GM12878 (cell line): ENCODE data around the gene ADCY10. TPM values are rescaled to one million over a fixed set of nuclear protein-coding genes. Genes with fewer than 3 reads are reported as not detected.

Experiments used
- ATAC-seq: fragments of 200-7000 bp; cut with Tn5 transposase; 3 replicates; pipeline ENCODE4 v1.9.1; 2020; ENCODE audit warnings: mild to moderate bottlenecking, moderate library complexity
- BruUV-seq: library from RNA; stranded (reverse); fragments of 400-500 nt; replicated peaks from 2 replicates; lab custom pipeline; 2021; lab: Mats Ljungman, UMichigan
- CTCF ChIA-PET: fragments of 300-600 bp; sonication (Branson Sonifier 250); formaldehyde crosslinking; extraction: SDS; loops from one replicate; lab custom pipeline; 2021; ENCODE audit warnings: inconsistent platforms; lab: Yijun Ruan, JAX
- POLR2A ChIA-PET: fragments of 350-600 bp; formaldehyde crosslinking; extraction: SDS; loops from one replicate; lab custom pipeline; 2021; ENCODE audit warnings: inconsistent platforms; lab: Charles Lee
- RAD21 ChIA-PET: fragments of 300-600 bp; sonication (Branson Sonifier 250); formaldehyde crosslinking; loops from one replicate; lab custom pipeline; 2023; ENCODE audit warnings: antibody characterized with exemption; ENCODE audit not compliant: unreplicated experiment; lab: Charles Lee
- SMC1A ChIA-PET: fragments of 300-600 bp; sonication (Branson Sonifier 250); formaldehyde crosslinking; loops from one replicate; lab custom pipeline; 2023; ENCODE audit not compliant: unreplicated experiment, uncharacterized antibody; lab: Charles Lee
- DNase-seq: peaks from one replicate; pipeline ENCODE4 v3.0.0-alpha.2; 2011; ENCODE audit warnings: low read depth, low spot score
- FAIRE-seq: peaks from 3 replicates; lab custom pipeline; 2011; peaks lifted over from hg19 to GRCh38; lab: Jason Lieb, UNC
- H2AFZ ChIP-seq: 2 replicates; pipeline ENCODE4 v1.6.0; 2011; ENCODE audit warnings: low read depth, low read length, control low read depth; ENCODE audit not compliant: control insufficient read depth
- H3K27ac ChIP-seq: 2 replicates; pipeline ENCODE4 v1.5.1; 2011; ENCODE audit warnings: control low read depth; ENCODE audit not compliant: control insufficient read depth, insufficient read depth
- H3K27me3 ChIP-seq, 2 experiments: replicated peaks in 1 of 2; 2 replicates each; pipeline versions ENCODE4 v1.6.0 to v1.6.1; 2011; ENCODE audit warnings: low read length in 1 of 2; ENCODE audit not compliant: control insufficient read depth in 2 of 2, insufficient read depth in 2 of 2
- H3K36me3 ChIP-seq, 2 experiments: 2 replicates each; pipeline ENCODE4 v1.5.1; 2011; ENCODE audit warnings: low read length in 1 of 2; ENCODE audit not compliant: control insufficient read depth in 2 of 2, insufficient read depth in 2 of 2
- H3K4me1 ChIP-seq: 2 replicates; pipeline ENCODE4 v1.6.1; 2011; ENCODE audit warnings: mild to moderate bottlenecking, low read length, moderate library complexity, mixed read lengths; ENCODE audit not compliant: control insufficient read depth, insufficient read depth
- H3K4me2 ChIP-seq: 2 replicates; pipeline ENCODE4 v1.6.0; 2011; ENCODE audit warnings: control low read depth; ENCODE audit not compliant: control insufficient read depth, insufficient read depth
- H3K4me3 ChIP-seq: fragments of 200-600 bp; sonication (generic); 2 replicates; pipeline ENCODE4 v1.5.1; 2016
- H3K79me2 ChIP-seq: 2 replicates; pipeline ENCODE4 v1.6.0; 2011; ENCODE audit warnings: low read length; ENCODE audit not compliant: control insufficient read depth, insufficient read depth
- H3K9ac ChIP-seq: 2 replicates; pipeline ENCODE4 v1.8.0; 2011; ENCODE audit warnings: low read length, control low read depth, mixed read lengths; ENCODE audit not compliant: control insufficient read depth, insufficient read depth
- H3K9me3 ChIP-seq: replicated peaks from 3 replicates; pipeline ENCODE4 v1.5.1; 2011; ENCODE audit warnings: mild to moderate bottlenecking, low read length; ENCODE audit not compliant: control insufficient read depth, insufficient read depth
- H4K20me1 ChIP-seq: 2 replicates; pipeline ENCODE4 v1.6.0; 2011; ENCODE audit not compliant: control insufficient read depth, insufficient read depth
- GATAD2B ChIP-seq: fragments of 450-650 bp; conservative IDR thresholded peaks from 2 replicates; pipeline ENCODE4 v1.6.1; 2017; ENCODE audit warnings: low read depth, mild to moderate bottlenecking, moderate library complexity
- KDM1A ChIP-seq: fragments of 200-600 bp; sonication (generic); IDR thresholded peaks from 2 replicates; pipeline ENCODE4 v1.6.1; 2016; ENCODE audit warnings: borderline replicate concordance
- KLF5 ChIP-seq: fragments of 450-650 bp; IDR thresholded peaks from 2 replicates; pipeline ENCODE4 v1.6.1; 2014; ENCODE audit warnings: mild to moderate bottlenecking; ENCODE audit not compliant: partially characterized antibody
- POLR2AphosphoS5 ChIP-seq: IDR thresholded peaks from 2 replicates; pipeline ENCODE4 v1.6.1; 2011; ENCODE audit warnings: mild to moderate bottlenecking, low read length, inconsistent platforms
- SREBF2 ChIP-seq: IDR thresholded peaks from 2 replicates; pipeline ENCODE4 v1.6.1; 2012; ENCODE audit warnings: mild to moderate bottlenecking, low read length
- TCF7 ChIP-seq: IDR thresholded peaks from 2 replicates; pipeline ENCODE4 v1.6.1; 2014; ENCODE audit warnings: antibody characterized with exemption, borderline replicate concordance
- WGBS: methylation state at CpG from one replicate; pipeline ENCODE4 v1.1.6; 2016; ENCODE audit warnings: low lambda C conversion rate; ENCODE audit not compliant: insufficient replicate concordance, insufficient coverage; ENCODE audit errors: missing lambda C conversion rate; 5-methylcytosine and 5-hydroxymethylcytosine counted together
- in situ Hi-C: fragments of 300-500 bp; cut with MboI; formaldehyde crosslinking; loops from 9 replicates; pipeline ENCODE4 v1.14.3; 2018; ENCODE audit warnings: mixed read lengths
- intact Hi-C: fragments of 100-400 bp; cut with micrococcal nuclease; formaldehyde crosslinking; loops from one replicate; pipeline ENCODE4 v1.14.2; 2022; ENCODE audit not compliant: unreplicated experiment
- polyA plus RNA-seq, 11 experiments: library from polyadenylated mRNA; depleted of rRNA in 4 of 11; unstranded in 6 of 11; stranded (reverse) in 5 of 11; fragments of >200 nt; fragmentation: Nextera tagmentation in 4 of 11; fragmentation: Illumina TruSeq in 1 of 11; extraction: Ambion mirVana in 4 of 11; extraction: Trizol in 1 of 11; gene quantifications; 1 replicate in 1 of 11; 2 replicates in 10 of 11; pipeline versions ENCODE4 v1.2.1 to v1.2.3, GENCODE V29; 2011 to 2016; ENCODE audit warnings: inconsistent platforms in 2 of 11, missing spikeins in 2 of 11, low read depth in 1 of 11
- total RNA-seq, 4 experiments: library from RNA; depleted of rRNA in 3 of 4; stranded (reverse); fragments of >200 nt in 3 of 4; fragmentation: Illumina TruSeq in 1 of 4; extraction: Trizol in 1 of 4; gene quantifications; 2 replicates each; pipeline versions ENCODE4 v1.2.1 to v1.2.3, GENCODE V29; 2013 to 2021
- TF ChIP-seq, protein P1 (sequence below): IDR thresholded peaks from 2 replicates; pipeline ENCODE4 v1.6.1; 2011; ENCODE audit warnings: borderline replicate concordance, low read depth, mild to moderate bottlenecking, moderate library complexity, low read length; ENCODE audit not compliant: insufficient read depth, poor library complexity, severe bottlenecking

The ADCY10 gene
- total and polyA plus RNA-seq, 10 of the 15 experiments (the other 5 are each of a cell fraction or from before 2014, with no cell fraction given) = 0.13 to 0.22 TPM; not detected in 8

DNA sequence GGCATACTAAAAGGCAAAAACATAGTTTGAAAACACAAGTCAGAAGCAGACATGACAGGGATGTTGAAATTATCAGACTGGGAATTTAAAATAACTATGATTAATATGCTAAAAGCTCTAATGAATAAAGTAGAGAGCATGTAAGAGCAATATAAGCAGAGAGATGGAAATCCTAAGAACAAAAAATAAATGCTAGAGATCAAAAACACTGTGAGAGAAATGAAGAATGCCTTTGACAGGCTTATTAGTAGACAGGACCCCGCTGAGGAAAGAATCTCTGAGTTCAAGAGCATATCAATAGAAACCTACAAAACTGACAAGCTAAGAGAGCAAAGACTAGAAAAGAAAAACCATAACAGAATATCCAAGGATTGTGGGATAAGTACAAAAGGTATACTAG, 98.3 kb downstream of the ADCY10 start:
- no peaks in the 10 kb centered on the region for H3K27me3 ChIP-seq
- DNase-seq = no peak
- H3K79me2 ChIP-seq = no peaks in the 10 kb centered on the region
- H3K36me3 ChIP-seq = no peaks in the 10 kb centered on the region
- POLR2A ChIA-PET = no interaction called here
- no peak for FAIRE-seq
- no peak overlapping the region for H3K9ac ChIP-seq
- no peak overlapping the region for H3K27ac ChIP-seq
- SMC1A ChIA-PET = interaction anchor here (0.7 kb wide), 1 partner anchor 81 kb away, joined by 4 read pairs; no protein-coding TSS in a partner anchor
- H4K20me1 ChIP-seq = no peaks in the 10 kb centered on the region
- CTCF ChIA-PET = no interaction called here
- H3K9me3 ChIP-seq = peaks cover 5% of the 10 kb centered on the region; the same call in 2 of the 3 replicates
- whole genome bisulfite sequencing = 41% methylated on average over 1 of the region's 1 CpG
- no peak for TF ChIP-seq POLR2AphosphoS5
- H3K4me2 ChIP-seq = no peak overlapping the region
- H3K4me1 ChIP-seq = no peaks in the 10 kb centered on the region
- intact Hi-C loops (no loop called here), in situ Hi-C loops (no loop called here)
- RAD21 ChIA-PET = no interaction called here
- BruUV-seq = no TSS peak
- H2AFZ ChIP-seq = no peak overlapping the region
- H3K4me3 ChIP-seq = no peak overlapping the region
- ATAC-seq = no peak

DNA sequence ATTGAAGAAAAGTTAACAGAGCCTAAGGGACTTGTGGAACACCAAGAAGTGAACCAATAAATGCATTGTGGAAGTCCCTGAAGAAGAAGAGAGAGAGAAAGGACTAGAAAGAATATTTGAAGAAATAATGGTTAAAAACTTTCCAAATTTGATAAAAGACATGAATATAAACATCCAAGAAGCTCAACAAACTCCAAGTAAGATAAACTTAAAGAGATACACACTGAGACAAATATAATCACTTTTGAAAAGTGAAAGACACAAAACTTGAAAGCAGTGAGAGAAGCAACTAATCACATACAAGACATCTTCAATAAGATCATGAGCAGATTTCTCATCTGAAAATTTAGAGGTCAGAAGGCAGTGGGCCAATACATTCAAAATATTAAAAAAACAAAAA, 101.0 kb downstream of the ADCY10 start:
- no peak for TF ChIP-seq KLF5
- TF ChIP-seq SREBF2 = no peak
- TF ChIP-seq, protein P1, sequence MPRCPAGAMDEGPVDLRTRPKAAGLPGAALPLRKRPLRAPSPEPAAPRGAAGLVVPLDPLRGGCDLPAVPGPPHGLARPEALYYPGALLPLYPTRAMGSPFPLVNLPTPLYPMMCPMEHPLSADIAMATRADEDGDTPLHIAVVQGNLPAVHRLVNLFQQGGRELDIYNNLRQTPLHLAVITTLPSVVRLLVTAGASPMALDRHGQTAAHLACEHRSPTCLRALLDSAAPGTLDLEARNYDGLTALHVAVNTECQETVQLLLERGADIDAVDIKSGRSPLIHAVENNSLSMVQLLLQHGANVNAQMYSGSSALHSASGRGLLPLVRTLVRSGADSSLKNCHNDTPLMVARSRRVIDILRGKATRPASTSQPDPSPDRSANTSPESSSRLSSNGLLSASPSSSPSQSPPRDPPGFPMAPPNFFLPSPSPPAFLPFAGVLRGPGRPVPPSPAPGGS = no peak
- no peak for TF ChIP-seq GATAD2B
- TF ChIP-seq KDM1A = no peak
- no peak for TF ChIP-seq TCF7
- FAIRE-seq (no peak), DNase-seq (no peak), ATAC-seq (no peak)
- Histone ChIP-seq H3K27me3 (no peaks in the 10 kb centered on the region), H3K4me3 (no peak overlapping the region), H3K9ac (no peak overlapping the region), H3K4me2 (no peak overlapping the region), H3K4me1 (no peaks in the 10 kb centered on the region), H2AFZ (no peak overlapping the region), H3K27ac (no peak overlapping the region), H4K20me1 (no peaks in the 10 kb centered on the region), H3K79me2 (no peaks in the 10 kb centered on the region), H3K36me3 (no peaks in the 10 kb centered on the region), H3K9me3 (peaks cover 5% of the 10 kb centered on the region; the same call in 2 of the 3 replicates)
- ChIA-PET RAD21 (no interaction called here), SMC1A (no interaction called here), POLR2A (interaction anchor here (0.6 kb wide), 1 partner anchor 17 kb away, joined by 7 read pairs; no protein-coding TSS in a partner anchor), CTCF (interaction anchor here (0.7 kb wide), 1 partner anchor 8 kb away, joined by 3 read pairs; no protein-coding TSS in a partner anchor)
- BruUV-seq = no TSS peak
- in situ Hi-C loops = no loop called here
- intact Hi-C loops = no loop called here
